Osteocyte (in vitro differentiated cells): Measurements from ENCODE around the gene KCNJ12. TPM values are rescaled to one million over a fixed set of nuclear protein-coding genes. Genes with fewer than 3 reads are reported as not detected.
"Not testable (repeated sequence)": the region's sequence is repeated elsewhere in the genome, so short reads cannot be mapped to it uniquely, and the experiment has no call there.

Source experiments
- DNase-seq: peaks from one replicate; pipeline ENCODE4 v3.0.0; 2021; ENCODE audit warnings: mixed read lengths; ENCODE audit not compliant: unreplicated experiment; ENCODE audit errors: extremely low spot score
- H3K27ac Mint-ChIP-seq: one replicate; pipeline ENCODE4 v1.8.0; 2021; ENCODE audit warnings: mild to moderate bottlenecking, mixed read lengths; ENCODE audit not compliant: unreplicated experiment
- H3K27me3 Mint-ChIP-seq: one replicate; pipeline ENCODE4 v1.8.0; 2021; ENCODE audit warnings: mixed read lengths; ENCODE audit not compliant: unreplicated experiment
- H3K36me3 Mint-ChIP-seq: one replicate; pipeline ENCODE4 v1.8.0; 2021; ENCODE audit warnings: mixed read lengths; ENCODE audit not compliant: unreplicated experiment
- H3K4me1 Mint-ChIP-seq: one replicate; pipeline ENCODE4 v1.8.0; 2021; ENCODE audit warnings: mixed read lengths; ENCODE audit not compliant: unreplicated experiment
- H3K4me3 Mint-ChIP-seq: one replicate; pipeline ENCODE4 v1.8.0; 2021; ENCODE audit warnings: mild to moderate bottlenecking, moderate library complexity, mixed read lengths; ENCODE audit not compliant: unreplicated experiment
- H3K9me3 Mint-ChIP-seq: one replicate; pipeline ENCODE4 v1.8.0; 2021; ENCODE audit warnings: mixed read lengths; ENCODE audit not compliant: unreplicated experiment
- total RNA-seq: library from RNA; stranded (reverse); gene quantifications from 2 replicates; pipeline ENCODE4 v1.2.1, GENCODE V29; 2021
- TF ChIP-seq, protein P1 (sequence below): fragments of 200-600 bp; sonication (generic); IDR thresholded peaks from 2 replicates; pipeline ENCODE4 v1.5.0; 2021; ENCODE audit warnings: antibody characterized with exemption, mild to moderate bottlenecking, moderate library complexity

Gene KCNJ12
- total RNA-seq, 1 donor from 2014 or later = 2.3 TPM

DNA sequence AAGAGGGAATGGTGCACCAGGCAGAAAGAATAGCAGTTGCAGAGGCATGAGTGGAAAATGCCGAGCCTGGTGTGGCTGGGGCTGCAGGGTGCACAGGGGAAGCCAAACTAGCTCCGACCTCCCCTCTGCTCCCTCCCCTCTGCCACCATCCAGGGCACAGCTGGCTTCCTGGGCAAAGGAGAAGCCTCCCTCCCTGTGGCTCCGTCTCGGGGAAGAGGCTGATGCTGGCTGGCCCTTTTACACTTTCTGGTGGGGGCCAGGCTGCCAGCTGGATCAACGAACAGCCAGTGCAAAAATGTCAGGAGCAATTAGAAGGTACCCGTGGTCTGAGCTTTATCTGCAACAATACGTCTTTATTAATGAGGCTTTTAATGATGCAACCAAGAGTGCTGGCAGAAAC lies 37.1 kb upstream of the KCNJ12 start:
- Mint-ChIP-seq H3K4me1 (peaks cover 4% of the 10 kb centered on the region), H3K36me3 (no peaks in the 10 kb centered on the region), H3K27me3 (no peaks in the 10 kb centered on the region), H3K27ac (no peak overlapping the region), H3K9me3 (no peaks in the 10 kb centered on the region), H3K4me3 (no peak overlapping the region)
- TF ChIP-seq, protein P1, sequence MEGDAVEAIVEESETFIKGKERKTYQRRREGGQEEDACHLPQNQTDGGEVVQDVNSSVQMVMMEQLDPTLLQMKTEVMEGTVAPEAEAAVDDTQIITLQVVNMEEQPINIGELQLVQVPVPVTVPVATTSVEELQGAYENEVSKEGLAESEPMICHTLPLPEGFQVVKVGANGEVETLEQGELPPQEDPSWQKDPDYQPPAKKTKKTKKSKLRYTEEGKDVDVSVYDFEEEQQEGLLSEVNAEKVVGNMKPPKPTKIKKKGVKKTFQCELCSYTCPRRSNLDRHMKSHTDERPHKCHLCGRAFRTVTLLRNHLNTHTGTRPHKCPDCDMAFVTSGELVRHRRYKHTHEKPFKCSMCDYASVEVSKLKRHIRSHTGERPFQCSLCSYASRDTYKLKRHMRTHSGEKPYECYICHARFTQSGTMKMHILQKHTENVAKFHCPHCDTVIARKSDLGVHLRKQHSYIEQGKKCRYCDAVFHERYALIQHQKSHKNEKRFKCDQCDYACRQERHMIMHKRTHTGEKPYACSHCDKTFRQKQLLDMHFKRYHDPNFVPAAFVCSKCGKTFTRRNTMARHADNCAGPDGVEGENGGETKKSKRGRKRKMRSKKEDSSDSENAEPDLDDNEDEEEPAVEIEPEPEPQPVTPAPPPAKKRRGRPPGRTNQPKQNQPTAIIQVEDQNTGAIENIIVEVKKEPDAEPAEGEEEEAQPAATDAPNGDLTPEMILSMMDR = no peak
- no peak for DNase-seq

DNA sequence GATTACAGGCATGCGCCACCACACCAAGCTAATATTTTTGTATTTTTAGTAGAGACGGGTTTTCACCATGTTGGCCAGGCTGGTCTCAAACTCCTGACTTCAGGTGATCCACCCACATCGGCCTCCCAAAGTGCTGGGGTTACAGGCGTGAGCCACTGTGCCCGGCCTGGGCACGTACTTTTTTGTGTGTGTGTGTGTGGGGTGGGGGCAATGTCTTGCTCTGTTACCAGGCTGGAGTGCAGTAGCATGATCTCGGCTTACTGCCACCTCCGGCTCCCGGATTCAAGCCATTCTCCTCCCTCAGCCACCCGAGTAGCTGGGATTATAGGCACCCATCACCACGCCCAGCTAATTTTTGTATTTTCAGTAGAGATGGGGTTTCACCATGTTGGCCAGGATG lies 36.6 kb upstream of the KCNJ12 start:
- not testable (repeated sequence) for H3K27me3 Mint-ChIP-seq, H3K4me1 Mint-ChIP-seq, H3K9me3 Mint-ChIP-seq, H3K36me3 Mint-ChIP-seq, DNase-seq, H3K27ac Mint-ChIP-seq, H3K4me3 Mint-ChIP-seq

- not testable (repeated sequence) for H3K4me1 Mint-ChIP-seq, H3K9me3 Mint-ChIP-seq, H3K36me3 Mint-ChIP-seq, H3K27ac Mint-ChIP-seq, H3K4me3 Mint-ChIP-seq, H3K27me3 Mint-ChIP-seq, DNase-seq
Measured at GRCh38 chr17:21340407-21340806, 35.8 kb upstream of the KCNJ12 start.

DNA sequence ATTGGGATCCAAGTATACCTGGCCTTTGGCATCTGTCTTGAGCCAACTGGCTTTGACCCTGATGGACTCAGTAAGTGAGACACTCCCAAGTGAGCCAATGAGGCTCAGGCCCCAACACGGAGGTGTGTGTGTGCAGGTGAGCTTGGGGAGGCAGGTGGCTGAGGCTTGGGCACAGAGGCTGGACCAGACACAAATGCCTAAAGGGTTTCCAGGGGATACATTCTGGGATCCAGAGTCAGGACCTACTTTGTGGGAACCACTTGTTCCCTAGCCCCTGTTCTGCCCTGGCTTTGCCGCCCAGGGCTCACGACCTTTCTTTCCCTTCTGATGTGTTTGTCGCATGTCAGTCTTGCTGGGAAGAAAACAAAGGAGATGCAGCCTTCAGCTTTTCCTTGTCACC lies 34.9 kb upstream of the KCNJ12 start:
- not testable (repeated sequence) for H3K27ac Mint-ChIP-seq, H3K27me3 Mint-ChIP-seq, H3K4me1 Mint-ChIP-seq

GRCh38 chr17:21341925-21342540 lies 34.1 kb upstream of the KCNJ12 start:
- H3K9me3 Mint-ChIP-seq, H3K27me3 Mint-ChIP-seq, H3K4me3 Mint-ChIP-seq, H3K27ac Mint-ChIP-seq, H3K4me1 Mint-ChIP-seq, DNase-seq, H3K36me3 Mint-ChIP-seq: not testable (repeated sequence)

More for the DNA sequence above, 34.9 kb upstream of the KCNJ12 start:
- not testable (repeated sequence) for H3K9me3 Mint-ChIP-seq, H3K36me3 Mint-ChIP-seq, H3K4me3 Mint-ChIP-seq, DNase-seq

- H3K36me3 Mint-ChIP-seq, H3K27me3 Mint-ChIP-seq, DNase-seq, H3K4me3 Mint-ChIP-seq, H3K9me3 Mint-ChIP-seq, H3K27ac Mint-ChIP-seq, H3K4me1 Mint-ChIP-seq: not testable (repeated sequence)
Measured at GRCh38 chr17:21343061-21343949, 32.9 kb upstream of the KCNJ12 start.

- not testable (repeated sequence) for H3K27ac Mint-ChIP-seq, DNase-seq, H3K27me3 Mint-ChIP-seq, H3K4me1 Mint-ChIP-seq, H3K36me3 Mint-ChIP-seq, H3K9me3 Mint-ChIP-seq, H3K4me3 Mint-ChIP-seq
Measured at GRCh38 chr17:21344801-21345200, 31.4 kb upstream of the KCNJ12 start.

GRCh38 chr17:21345236-21345635 lies 30.9 kb upstream of the KCNJ12 start:
- Mint-ChIP-seq H3K9me3 (no peaks in the 10 kb centered on the region), H3K4me3 (no peak overlapping the region), H3K36me3 (no peaks in the 10 kb centered on the region), H3K27ac (no peak overlapping the region), H3K4me1 (peaks cover 10% of the 10 kb centered on the region), H3K27me3 (peaks cover 2% of the 10 kb centered on the region)
- TF ChIP-seq, protein P1 = no peak
- no peak for DNase-seq

GRCh38 chr17:21346107-21346506 lies 30.1 kb upstream of the KCNJ12 start:
- H3K36me3 Mint-ChIP-seq, H3K27ac Mint-ChIP-seq, DNase-seq, H3K4me3 Mint-ChIP-seq, H3K9me3 Mint-ChIP-seq, H3K27me3 Mint-ChIP-seq, H3K4me1 Mint-ChIP-seq: not testable (repeated sequence)

GRCh38 chr17:21346651-21347250 lies 29.4 kb upstream of the KCNJ12 start:
- not testable (repeated sequence) for H3K4me3 Mint-ChIP-seq, DNase-seq, H3K27ac Mint-ChIP-seq, H3K27me3 Mint-ChIP-seq, H3K36me3 Mint-ChIP-seq, H3K9me3 Mint-ChIP-seq, H3K4me1 Mint-ChIP-seq
